ENCODE results near the gene CRAT. TPM values are rescaled to one million over a fixed set of nuclear protein-coding genes. Genes with fewer than 3 reads are reported as not detected.

CRAT gene
- total RNA-seq, 1 experiment from 2014 or later: 7.1 TPM

DNA sequence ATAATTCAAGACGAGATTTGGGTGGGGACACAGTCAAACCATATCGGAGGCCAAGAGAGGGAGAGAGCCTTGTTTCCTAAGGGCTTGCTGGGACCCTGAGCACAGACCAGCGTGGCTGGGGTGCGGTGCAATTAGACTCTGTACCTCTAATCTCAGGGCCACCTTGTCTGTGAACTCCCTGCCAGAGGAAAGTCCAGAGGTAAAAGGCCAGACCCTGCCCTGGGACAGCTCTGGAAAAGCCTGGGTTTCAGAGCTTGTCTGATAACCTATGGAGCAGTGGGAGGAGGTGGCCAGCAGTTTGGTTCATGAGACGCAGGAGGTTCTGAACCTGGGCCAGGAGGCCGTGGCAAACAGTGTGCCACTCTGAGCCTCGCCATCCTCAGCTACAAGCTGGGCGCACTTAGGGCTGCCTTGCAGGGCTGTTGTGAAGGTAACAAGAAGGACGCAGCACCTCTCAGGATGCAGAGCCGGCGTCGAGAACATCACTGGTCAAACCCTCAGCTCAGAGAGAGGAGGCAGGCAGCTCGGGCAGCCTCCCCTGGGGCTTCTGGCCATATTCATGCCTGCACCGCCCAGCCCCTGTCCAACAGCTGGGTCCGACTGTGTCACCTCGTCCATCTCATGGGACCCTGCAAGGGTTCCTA is 34.5 kb downstream of the CRAT start:
- Mint-ChIP-seq H3K27ac (ENCODE audit: unreplicated experiment) (no peak overlapping the region), H3K36me3 (ENCODE audit: insufficient read depth, unreplicated experiment) (peaks cover 21% of the 10 kb centered on the region), H3K4me1 (ENCODE audit: low read depth, unreplicated experiment) (no peaks in the 10 kb centered on the region), H3K4me3 (ENCODE audit: low read depth, unreplicated experiment) (no peak overlapping the region), H3K9me3 (ENCODE audit: low read depth, unreplicated experiment) (no peaks in the 10 kb centered on the region), H3K27me3 (ENCODE audit: unreplicated experiment) (no peaks in the 10 kb centered on the region)
- TF ChIP-seq, protein P1, sequence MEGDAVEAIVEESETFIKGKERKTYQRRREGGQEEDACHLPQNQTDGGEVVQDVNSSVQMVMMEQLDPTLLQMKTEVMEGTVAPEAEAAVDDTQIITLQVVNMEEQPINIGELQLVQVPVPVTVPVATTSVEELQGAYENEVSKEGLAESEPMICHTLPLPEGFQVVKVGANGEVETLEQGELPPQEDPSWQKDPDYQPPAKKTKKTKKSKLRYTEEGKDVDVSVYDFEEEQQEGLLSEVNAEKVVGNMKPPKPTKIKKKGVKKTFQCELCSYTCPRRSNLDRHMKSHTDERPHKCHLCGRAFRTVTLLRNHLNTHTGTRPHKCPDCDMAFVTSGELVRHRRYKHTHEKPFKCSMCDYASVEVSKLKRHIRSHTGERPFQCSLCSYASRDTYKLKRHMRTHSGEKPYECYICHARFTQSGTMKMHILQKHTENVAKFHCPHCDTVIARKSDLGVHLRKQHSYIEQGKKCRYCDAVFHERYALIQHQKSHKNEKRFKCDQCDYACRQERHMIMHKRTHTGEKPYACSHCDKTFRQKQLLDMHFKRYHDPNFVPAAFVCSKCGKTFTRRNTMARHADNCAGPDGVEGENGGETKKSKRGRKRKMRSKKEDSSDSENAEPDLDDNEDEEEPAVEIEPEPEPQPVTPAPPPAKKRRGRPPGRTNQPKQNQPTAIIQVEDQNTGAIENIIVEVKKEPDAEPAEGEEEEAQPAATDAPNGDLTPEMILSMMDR (IDR thresholded peaks at IDR 0.05; ENCODE audit: unreplicated experiment): no peak
- BruUV-seq (replicated peaks): no TSS peak
- CTCF ChIA-PET: no interaction called here
- no peak for DNase-seq
- intact Hi-C loops (cut with micrococcal nuclease; ENCODE audit: unreplicated experiment): no loop called here

DNA sequence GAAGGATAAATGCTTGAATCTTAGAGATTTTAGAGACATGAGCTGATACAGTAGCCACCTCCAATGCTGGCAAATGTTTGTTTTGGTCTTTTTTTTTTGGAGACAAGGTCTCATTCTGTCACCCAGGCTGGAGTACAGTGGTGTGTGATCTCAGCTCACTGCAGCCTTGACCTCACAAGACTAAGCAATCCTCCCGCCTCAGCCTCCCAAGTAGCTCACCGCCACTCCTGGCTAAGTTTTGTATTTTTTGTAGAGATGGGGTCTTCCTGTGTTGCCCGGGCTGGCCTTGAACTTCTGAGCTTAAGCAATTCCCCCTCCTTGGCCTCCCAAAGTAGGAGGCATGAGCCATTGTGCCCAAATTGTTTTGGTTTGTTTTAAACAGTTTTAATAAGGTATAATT is 36.5 kb downstream of the CRAT start:
- TF ChIP-seq, protein P1 (IDR thresholded peaks at IDR 0.05; ENCODE audit: unreplicated experiment): no peak
- no TSS peak for BruUV-seq (replicated peaks)
- H3K4me1 Mint-ChIP-seq (ENCODE audit: low read depth, unreplicated experiment): no peaks in the 10 kb centered on the region
- DNase-seq: no peak
- no peak overlapping the region for H3K4me3 Mint-ChIP-seq (ENCODE audit: low read depth, unreplicated experiment)
- H3K27ac Mint-ChIP-seq (ENCODE audit: unreplicated experiment): no peak overlapping the region
- no peaks in the 10 kb centered on the region for H3K9me3 Mint-ChIP-seq (ENCODE audit: low read depth, unreplicated experiment)
- intact Hi-C loops (cut with micrococcal nuclease; ENCODE audit: unreplicated experiment): no loop called here
- H3K36me3 Mint-ChIP-seq (ENCODE audit: insufficient read depth, unreplicated experiment): peaks cover 6% of the 10 kb centered on the region
- no peaks in the 10 kb centered on the region for H3K27me3 Mint-ChIP-seq (ENCODE audit: unreplicated experiment)
- CTCF ChIA-PET: no interaction called here

DNA sequence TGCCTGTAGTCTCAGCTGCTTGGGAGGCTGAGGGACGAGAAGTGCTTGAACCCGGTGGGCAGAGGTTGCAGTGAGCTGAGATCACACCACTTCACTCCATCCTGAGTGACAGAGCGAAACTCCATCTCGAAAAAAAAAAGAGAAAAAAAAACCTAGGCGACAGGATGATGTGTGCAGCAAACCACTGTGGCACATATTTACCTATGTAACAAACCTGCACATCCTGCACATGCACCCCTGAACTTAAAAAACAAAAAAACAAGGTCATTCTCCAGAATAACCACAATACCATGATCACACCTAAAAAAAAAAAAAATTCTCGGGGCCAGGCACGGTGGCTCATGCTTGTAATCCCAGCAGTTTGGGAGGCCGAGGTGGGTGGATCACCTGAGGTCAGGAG is 37.2 kb downstream of the CRAT start:
- H3K27me3 Mint-ChIP-seq (ENCODE audit: unreplicated experiment): no peaks in the 10 kb centered on the region
- no peak for DNase-seq
- TF ChIP-seq, protein P1 (IDR thresholded peaks at IDR 0.05; ENCODE audit: unreplicated experiment): no peak
- no peak overlapping the region for H3K4me3 Mint-ChIP-seq (ENCODE audit: low read depth, unreplicated experiment)
- no peaks in the 10 kb centered on the region for H3K9me3 Mint-ChIP-seq (ENCODE audit: low read depth, unreplicated experiment)
- no peak overlapping the region for H3K27ac Mint-ChIP-seq (ENCODE audit: unreplicated experiment)
- BruUV-seq (replicated peaks): no TSS peak
- peaks cover 7% of the 10 kb centered on the region for H3K36me3 Mint-ChIP-seq (ENCODE audit: insufficient read depth, unreplicated experiment)
- CTCF ChIA-PET: no interaction called here
- intact Hi-C loops (cut with micrococcal nuclease; ENCODE audit: unreplicated experiment): no loop called here
- no peaks in the 10 kb centered on the region for H3K4me1 Mint-ChIP-seq (ENCODE audit: low read depth, unreplicated experiment)

GRCh38 chr9:129072171-129072570 is 38.4 kb downstream of the CRAT start:
- CTCF ChIA-PET: no interaction called here
- Mint-ChIP-seq H3K27ac (ENCODE audit: unreplicated experiment) (no peak overlapping the region), H3K36me3 (ENCODE audit: insufficient read depth, unreplicated experiment) (peaks cover 11% of the 10 kb centered on the region), H3K4me3 (ENCODE audit: low read depth, unreplicated experiment) (no peak overlapping the region), H3K27me3 (ENCODE audit: unreplicated experiment) (no peaks in the 10 kb centered on the region), H3K9me3 (ENCODE audit: low read depth, unreplicated experiment) (no peaks in the 10 kb centered on the region), H3K4me1 (ENCODE audit: low read depth, unreplicated experiment) (no peaks in the 10 kb centered on the region)
- DNase-seq: no peak
- no TSS peak for BruUV-seq (replicated peaks)
- TF ChIP-seq, protein P1 (IDR thresholded peaks at IDR 0.05; ENCODE audit: unreplicated experiment): no peak
- intact Hi-C loops (cut with micrococcal nuclease; ENCODE audit: unreplicated experiment): no loop called here
